Tibial artery (tissue), 4 donors: ENCODE measurements around the gene SORBS2.

Source experiments
- DNase-seq, 2 donors: peaks; one replicate each; pipeline ENCODE4 v3.0.0-alpha.2; 2019
- H3K27ac ChIP-seq, 2 donors: fragments of 200-600 bp; sonication (generic) in 1 of 2; 1 replicate in 1 of 2; 2 replicates in 1 of 2; pipeline ENCODE4 v1.5.1; 2018 to 2019; ENCODE audit warnings: mild to moderate bottlenecking in 1 of 2
- H3K27me3 ChIP-seq, 2 donors: fragments of 200-600 bp; sonication (generic) in 1 of 2; one replicate each; pipeline versions ENCODE4 v1.5.1 to v1.6.0; 2016 to 2019
- H3K36me3 ChIP-seq, 3 donors: fragments of 200-600 bp; sonication (generic) in 2 of 3; one replicate each; pipeline ENCODE4 v1.5.1; 2016 to 2019; ENCODE audit warnings: mild to moderate bottlenecking in 2 of 3
- H3K4me1 ChIP-seq, 4 donors: fragments of 200-600 bp; sonication (generic) in 2 of 4; 1 replicate in 3 of 4; 2 replicates in 1 of 4; pipeline ENCODE4 v1.5.1; 2016 to 2019
- H3K4me3 ChIP-seq, 2 donors: fragments of 200-600 bp; sonication (generic) in 1 of 2; 1 replicate in 1 of 2; 2 replicates in 1 of 2; pipeline ENCODE4 v1.5.1; 2018 to 2019; ENCODE audit warnings: mild to moderate bottlenecking in 2 of 2
- H3K9me3 ChIP-seq, 3 donors: fragments of 200-600 bp; sonication (generic) in 1 of 3; one replicate each; pipeline ENCODE4 v1.5.1; 2016 to 2019
- intact Hi-C: fragments of 100-400 bp; cut with DNase I; formaldehyde crosslinking; loops from one replicate; pipeline ENCODE4 v1.15.0; 2023; ENCODE audit warnings: low total_unique reads
- TF ChIP-seq, protein P1 (sequence below), 2 experiments: fragments of 200-600 bp in 1 of 2; fragments of 450-650 bp in 1 of 2; IDR thresholded peaks; one replicate each; pipeline ENCODE4 v1.5.1; 2017 to 2019; ENCODE audit warnings: antibody characterized with exemption in 2 of 2, mild to moderate bottlenecking in 1 of 2, moderate library complexity in 1 of 2

The SORBS2 gene

GRCh38 chr4:185576962-185577950, 234.7 kb downstream of the SORBS2 start:
- TF ChIP-seq, protein P1, sequence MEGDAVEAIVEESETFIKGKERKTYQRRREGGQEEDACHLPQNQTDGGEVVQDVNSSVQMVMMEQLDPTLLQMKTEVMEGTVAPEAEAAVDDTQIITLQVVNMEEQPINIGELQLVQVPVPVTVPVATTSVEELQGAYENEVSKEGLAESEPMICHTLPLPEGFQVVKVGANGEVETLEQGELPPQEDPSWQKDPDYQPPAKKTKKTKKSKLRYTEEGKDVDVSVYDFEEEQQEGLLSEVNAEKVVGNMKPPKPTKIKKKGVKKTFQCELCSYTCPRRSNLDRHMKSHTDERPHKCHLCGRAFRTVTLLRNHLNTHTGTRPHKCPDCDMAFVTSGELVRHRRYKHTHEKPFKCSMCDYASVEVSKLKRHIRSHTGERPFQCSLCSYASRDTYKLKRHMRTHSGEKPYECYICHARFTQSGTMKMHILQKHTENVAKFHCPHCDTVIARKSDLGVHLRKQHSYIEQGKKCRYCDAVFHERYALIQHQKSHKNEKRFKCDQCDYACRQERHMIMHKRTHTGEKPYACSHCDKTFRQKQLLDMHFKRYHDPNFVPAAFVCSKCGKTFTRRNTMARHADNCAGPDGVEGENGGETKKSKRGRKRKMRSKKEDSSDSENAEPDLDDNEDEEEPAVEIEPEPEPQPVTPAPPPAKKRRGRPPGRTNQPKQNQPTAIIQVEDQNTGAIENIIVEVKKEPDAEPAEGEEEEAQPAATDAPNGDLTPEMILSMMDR (IDR thresholded peaks at IDR 0.05), result no peak
- H3K27me3 ChIP-seq, result no peaks in the 10 kb centered on the region
- no peak overlapping the region for H3K4me3 ChIP-seq
- no peaks in the 10 kb centered on the region for H3K36me3 ChIP-seq
- H3K4me1 ChIP-seq, result peaks cover 0 to 37% (median 10%) of the 10 kb centered on the region in 4 donors
- DNase-seq, result no peak
- H3K9me3 ChIP-seq, result no peaks in the 10 kb centered on the region
- intact Hi-C loops, result no loop called here
- H3K27ac ChIP-seq, result peak overlapping the region; percentile 74 to 83

- TF ChIP-seq, protein P1 (IDR thresholded peaks at IDR 0.05), result no peak
- no peaks in the 10 kb centered on the region for H3K36me3 ChIP-seq
- DNase-seq, result no peak
- intact Hi-C loops, result no loop called here
- H3K27me3 ChIP-seq, result no peaks in the 10 kb centered on the region
- no peak overlapping the region for H3K4me3 ChIP-seq
- H3K27ac ChIP-seq, result peak overlapping the region; percentile 74 to 83
- peaks cover 0 to 45% (median 15%) of the 10 kb centered on the region in 4 donors for H3K4me1 ChIP-seq
- H3K9me3 ChIP-seq, result no peaks in the 10 kb centered on the region
These were observed 235.6 kb downstream of the SORBS2 start for GRCh38 chr4:185576314-185576961.

- intact Hi-C loops, result loop anchor here (5.0 kb wide), 1 partner anchor 36 kb away; the partner anchor contains the start of gene PDLIM3
- DNase-seq, result no peak
- H3K27ac ChIP-seq, result peak overlapping the region; percentile 69 to 94
These were observed 238.3 kb downstream of the SORBS2 start for GRCh38 chr4:185573651-185574199.

GRCh38 chr4:185570727-185571126, 241.3 kb downstream of the SORBS2 start:
- H3K4me3 ChIP-seq, result no peak overlapping the region
- no peak for DNase-seq
- H3K27ac ChIP-seq, result peak overlapping the region; percentile 92 to 94
- H3K36me3 ChIP-seq, result no peaks in the 10 kb centered on the region
- no peaks in the 10 kb centered on the region for H3K9me3 ChIP-seq
- intact Hi-C loops, result loop anchor here (5.0 kb wide), 1 partner anchor 33 kb away; the partner anchor contains the start of gene PDLIM3
- H3K4me1 ChIP-seq, result peaks cover 0 to 66% (median 40%) of the 10 kb centered on the region in 4 donors
- TF ChIP-seq, protein P1 (IDR thresholded peaks at IDR 0.05), result no peak
- no peaks in the 10 kb centered on the region for H3K27me3 ChIP-seq

More at GRCh38 chr4:185573651-185574199, 238.3 kb downstream of the SORBS2 start:
- peaks cover 0 to 57% (median 24%) of the 10 kb centered on the region in 4 donors for H3K4me1 ChIP-seq
- TF ChIP-seq, protein P1 (IDR thresholded peaks at IDR 0.05), result no peak
- no peaks in the 10 kb centered on the region for H3K27me3 ChIP-seq
- no peaks in the 10 kb centered on the region for H3K9me3 ChIP-seq
- no peak overlapping the region for H3K4me3 ChIP-seq
- H3K36me3 ChIP-seq, result no peaks in the 10 kb centered on the region
